K562 (cell line): ENCODE data around the gene SMAD3.

Source experiments
- CBFB ChIP-seq: sonication (generic); formaldehyde crosslinking; IDR thresholded peaks from 2 replicates; pipeline ENCODE4 v1.4.0; 2020; ENCODE audit warnings: mild to moderate bottlenecking, missing genetic modification reagents
- CTCF ChIP-seq, 3 experiments: IDR thresholded peaks in 2 of 3; conservative IDR thresholded peaks in 1 of 3; 2 replicates each; pipeline ENCODE4 v1.5.1; 2011 to 2012; ENCODE audit warnings: low read length in 3 of 3, mild to moderate bottlenecking in 3 of 3, control low read depth in 2 of 3, improper control_type of control experiment in 1 of 3, inconsistent platforms in 1 of 3, low read depth in 1 of 3, mixed read lengths in 1 of 3, moderate library complexity in 1 of 3; ENCODE audit not compliant: insufficient read depth in 2 of 3
- ETV1 ChIP-seq: fragments of 450-650 bp; conservative IDR thresholded peaks from 2 replicates; pipeline ENCODE4 v1.6.1; 2016; ENCODE audit warnings: missing genetic modification characterization, control low read depth, low read depth, missing compliant biosample characterization
- GABPA ChIP-seq: fragments of 200-800 bp; sonication (Bioruptor generic); conservative IDR thresholded peaks from 2 replicates; pipeline ENCODE4 v1.6.1; 2016; ENCODE audit warnings: low read depth, missing genetic modification characterization, missing compliant biosample characterization
- GTF2F1 ChIP-seq: IDR thresholded peaks from 2 replicates; pipeline ENCODE4 v1.6.1; 2011; ENCODE audit warnings: low read depth, low read length, improper control_type of control experiment
- HCFC1 ChIP-seq: IDR thresholded peaks from 2 replicates; pipeline ENCODE4 v1.6.1; 2012; ENCODE audit warnings: low read depth, low read length, improper control_type of control experiment
- HDGF ChIP-seq: fragments of 450-650 bp; IDR thresholded peaks from 2 replicates; pipeline ENCODE4 v1.6.1; 2016
- RAD21 ChIP-seq, 2 experiments: fragments of 250-450 bp in 1 of 2; fragments of 450-650 bp in 1 of 2; sonication (Bioruptor Pico) in 1 of 2; formaldehyde crosslinking in 1 of 2; IDR thresholded peaks in 1 of 2; conservative IDR thresholded peaks in 1 of 2; 2 replicates each; pipeline versions ENCODE4 v1.4.0 to v1.8.0; 2020 to 2022; ENCODE audit warnings: mild to moderate bottlenecking in 2 of 2, moderate library complexity in 1 of 2
- RCOR1 ChIP-seq, 2 experiments: IDR thresholded peaks; 2 replicates each; pipeline ENCODE4 v1.6.1; 2012; ENCODE audit warnings: low read depth in 2 of 2, low read length in 2 of 2, borderline replicate concordance in 1 of 2, improper control_type of control experiment in 1 of 2
- SIX5 ChIP-seq, 2 experiments: IDR thresholded peaks; 2 replicates each; pipeline ENCODE4 v1.6.1; 2011; ENCODE audit warnings: low read length in 2 of 2, borderline replicate concordance in 1 of 2, low read depth in 1 of 2, mild to moderate bottlenecking in 1 of 2, moderate library complexity in 1 of 2; ENCODE audit not compliant: insufficient read depth in 1 of 2
- STAT5A ChIP-seq: IDR thresholded peaks from 2 replicates; pipeline ENCODE4 v1.6.1; 2012; ENCODE audit warnings: low read length, inconsistent platforms, borderline replicate concordance
- TAF1 ChIP-seq: IDR thresholded peaks from 2 replicates; pipeline ENCODE4 v1.6.1; 2011; ENCODE audit warnings: mild to moderate bottlenecking, low read length, moderate library complexity; ENCODE audit not compliant: insufficient read depth, control insufficient read depth, severe bottlenecking; ENCODE audit errors: extremely low read depth
- ZKSCAN1 ChIP-seq: fragments of 150-350 bp; IDR thresholded peaks from 2 replicates; pipeline ENCODE4 v1.6.1; 2016; ENCODE audit warnings: low read depth, low read length
- ZNF609 ChIP-seq: sonication (generic); formaldehyde crosslinking; IDR thresholded peaks from 2 replicates; pipeline ENCODE4 v1.8.1; 2023; ENCODE audit warnings: missing genetic modification reagents, mild to moderate bottlenecking, borderline replicate concordance

- TF ChIP-seq TAF1: no peak
- no peak for TF ChIP-seq GTF2F1
- TF ChIP-seq HCFC1: no peak
- TF ChIP-seq SIX5 (IDR thresholded peaks at IDR 0.05; ENCODE audit: borderline replicate concordance in 1 of 2, insufficient read depth in 1 of 2, low read depth in 1 of 2, low read length in 2 of 2): no peak
- no peak for TF ChIP-seq CTCF (IDR thresholded peaks at IDR 0.05 in 2 of 3, conservative IDR thresholded peaks at IDR 0.05 in 1 of 3; ENCODE audit: insufficient read depth in 2 of 3, low read depth in 1 of 3, low read length in 3 of 3)
- no peak for TF ChIP-seq RAD21 (CRISPR knock-in tag; conservative IDR thresholded peaks at IDR 0.05 in 1 of 2, IDR thresholded peaks at IDR 0.05 in 1 of 2)
- no peak for TF ChIP-seq RCOR1 (IDR thresholded peaks at IDR 0.05; ENCODE audit: borderline replicate concordance in 1 of 2, low read depth in 2 of 2, low read length in 2 of 2)
- no peak for TF ChIP-seq ETV1
- no peak for TF ChIP-seq ZKSCAN1
- no peak for TF ChIP-seq GABPA (tag)
- no peak for TF ChIP-seq STAT5A
- no peak for TF ChIP-seq CBFB
- no peak for TF ChIP-seq ZNF609
- no peak for TF ChIP-seq HDGF
These were observed 25.1 kb downstream of the SMAD3 start for GRCh38 chr15:67090297-67091070.
